Measurements from ENCODE around the gene MAX. TPM values are rescaled to one million over a fixed set of nuclear protein-coding genes. Genes with fewer than 3 reads are reported as not detected.

MAX gene
- 100 to 1,000 TPM in 1 of 2 donors, 10 to 100 TPM in 1; 95.5 to 137 TPM for total RNA-seq
- long read RNA-seq, partial matches to known transcripts: 1 of 13 reads
- long read RNA-seq, other reads (novel, unspliced or antisense): 8 of 13 reads

DNA sequence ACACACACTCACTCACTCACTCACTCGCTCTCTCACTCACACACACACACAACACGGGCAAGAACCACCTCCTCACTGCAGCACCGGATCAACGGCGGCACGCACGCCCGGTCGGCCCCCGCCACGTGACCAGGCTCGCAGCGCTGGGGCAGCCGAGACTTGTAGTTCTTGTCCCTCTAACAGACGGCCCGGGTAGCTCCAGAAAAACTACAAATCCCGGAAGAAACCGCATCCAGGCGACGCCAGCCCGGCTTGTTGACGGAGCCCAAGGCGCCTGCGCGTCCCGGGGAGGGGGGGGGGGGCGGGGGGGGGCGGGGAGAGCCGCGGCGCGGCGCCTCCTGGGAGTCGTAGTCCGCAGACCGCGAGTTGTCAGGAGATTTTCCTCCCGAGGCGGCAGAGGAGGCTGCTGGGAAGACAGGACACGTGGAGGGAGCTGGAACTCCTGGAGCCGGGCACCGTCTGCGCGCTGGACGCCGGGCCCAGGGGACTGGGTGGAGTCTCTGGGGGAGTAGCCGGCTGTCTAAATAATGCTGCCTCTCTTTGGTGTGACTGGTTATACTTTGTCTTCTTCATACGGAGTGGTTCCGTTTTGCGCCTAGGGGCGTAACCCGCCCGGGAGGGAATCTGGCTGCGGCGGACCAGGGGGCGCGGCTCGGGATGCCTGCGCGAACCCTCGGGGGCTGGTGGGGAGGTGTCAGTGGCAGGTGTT, at the start of gene MAX:
MAX (minus strand) TSS at position 77 of the 709 bp plus-strand sequence. CDS start 178 bp downstream, outside the sequence.
- ATAC-seq (peak; percentile 85), DNase-seq (peak; percentile 97 to 99)
- intact Hi-C loops (cut with DNase I, micrococcal nuclease): no loop called here

DNA sequence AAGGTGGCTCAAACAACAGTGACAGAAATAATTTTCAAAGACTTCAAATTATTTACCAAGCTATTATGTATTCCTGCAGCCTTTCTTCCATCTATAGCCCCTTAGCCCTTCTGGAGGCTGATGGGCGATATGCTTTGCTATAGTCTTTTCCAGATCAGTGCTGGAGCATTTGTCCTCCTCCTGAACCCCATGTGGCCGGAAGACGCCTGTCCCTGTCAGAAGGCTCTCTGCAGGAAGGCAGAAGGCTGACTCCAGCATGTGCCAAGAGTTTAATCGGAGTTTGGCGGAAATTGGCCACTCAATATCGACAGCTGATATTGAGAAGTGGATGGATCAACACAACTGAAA, 49.3 kb upstream of the MAX start:
- intact Hi-C loops (cut with DNase I, micrococcal nuclease): no loop called here
- ATAC-seq (no peak), DNase-seq (no peak)

- no peak for DNase-seq
- ATAC-seq: no peak
- intact Hi-C loops (cut with DNase I, micrococcal nuclease): no loop called here
Measured at GRCh38 chr14:65150898-65151608, 48.7 kb upstream of the MAX start.

DNA sequence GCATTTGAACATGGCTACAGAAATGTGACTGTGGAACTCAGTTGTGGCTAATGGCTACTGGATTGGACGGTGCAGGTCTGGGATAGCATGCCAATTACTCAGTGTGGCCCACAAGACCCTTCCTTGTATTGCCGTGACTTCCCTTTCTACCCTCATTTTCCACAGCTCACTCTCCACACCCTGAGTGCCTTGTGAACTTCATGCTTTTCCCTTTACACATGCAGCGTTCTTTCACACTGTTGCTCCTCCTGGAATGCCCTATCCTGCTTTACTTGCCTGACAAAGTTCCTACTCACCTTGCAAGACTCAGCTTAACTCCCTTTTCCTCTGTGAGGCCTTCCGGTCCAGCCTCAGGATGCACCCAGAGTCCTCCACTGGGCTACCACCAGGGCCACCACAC, 46.8 kb upstream of the MAX start:
- no peak for DNase-seq
- intact Hi-C loops (cut with DNase I, micrococcal nuclease): no loop called here
- ATAC-seq: no peak

DNA sequence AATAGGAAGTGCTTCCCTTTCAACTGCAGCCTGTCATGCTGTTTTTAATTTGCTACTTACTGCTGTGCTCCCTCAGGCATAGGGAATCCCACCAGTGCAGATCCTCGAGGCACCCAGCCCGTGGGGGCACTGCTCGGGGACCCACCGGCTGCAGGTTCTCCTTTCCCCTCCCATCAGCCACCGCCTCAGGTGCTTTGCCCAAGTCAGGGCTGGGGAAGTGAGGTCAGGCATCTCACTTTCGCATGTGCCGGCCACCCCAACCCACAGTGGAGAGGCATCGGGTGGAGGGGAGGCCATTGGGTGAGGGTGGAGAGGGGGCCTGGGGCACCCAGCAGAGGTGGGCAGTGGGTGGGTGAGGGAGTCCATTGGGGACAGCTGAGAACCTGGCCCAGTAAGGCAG, 41.9 kb upstream of the MAX start:
- no peak for ATAC-seq
- intact Hi-C loops (cut with DNase I, micrococcal nuclease): no loop called here

DNA sequence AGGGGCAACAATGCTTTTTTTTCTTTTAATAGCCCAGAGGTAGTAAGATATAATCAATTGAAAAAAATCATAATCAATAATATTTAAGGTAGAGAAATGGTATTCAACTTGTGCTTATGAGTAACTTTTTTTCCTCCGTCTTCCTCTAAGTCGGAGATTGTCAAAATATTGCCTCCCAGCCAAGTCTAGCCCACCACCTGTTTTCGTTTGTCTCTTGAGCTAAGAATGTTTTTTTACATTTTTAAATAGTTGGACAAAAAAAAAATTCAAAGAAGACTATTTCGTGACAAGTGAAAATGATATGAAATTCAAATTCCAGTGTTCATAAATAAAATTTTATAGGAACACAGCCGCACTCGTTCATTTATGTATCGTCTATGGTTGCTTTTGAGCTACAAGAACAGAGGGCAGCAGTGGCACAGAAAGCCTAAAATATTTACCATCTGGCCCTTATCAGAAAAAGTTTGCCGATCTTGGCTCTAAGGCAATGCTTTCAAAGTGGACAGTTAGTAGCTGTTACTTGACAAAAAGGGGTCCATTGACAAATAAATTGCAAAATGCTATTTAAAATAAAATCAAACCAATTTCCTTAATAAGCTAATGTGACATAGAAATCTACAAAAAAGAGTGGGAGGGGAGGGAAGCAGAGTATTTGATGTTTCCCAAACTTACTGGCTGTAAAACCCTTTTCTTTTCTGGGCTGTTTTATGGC, 40.8 kb upstream of the MAX start:
- DNase-seq (no peak), ATAC-seq (no peak)
- intact Hi-C loops (cut with DNase I, micrococcal nuclease): no loop called here

More for the DNA sequence above, 41.9 kb upstream of the MAX start:
- no peak for DNase-seq

GRCh38 chr14:65142429-65142828, 40.1 kb upstream of the MAX start:
- intact Hi-C loops (cut with DNase I, micrococcal nuclease): no loop called here
- no peak for DNase-seq
- ATAC-seq: no peak

DNA sequence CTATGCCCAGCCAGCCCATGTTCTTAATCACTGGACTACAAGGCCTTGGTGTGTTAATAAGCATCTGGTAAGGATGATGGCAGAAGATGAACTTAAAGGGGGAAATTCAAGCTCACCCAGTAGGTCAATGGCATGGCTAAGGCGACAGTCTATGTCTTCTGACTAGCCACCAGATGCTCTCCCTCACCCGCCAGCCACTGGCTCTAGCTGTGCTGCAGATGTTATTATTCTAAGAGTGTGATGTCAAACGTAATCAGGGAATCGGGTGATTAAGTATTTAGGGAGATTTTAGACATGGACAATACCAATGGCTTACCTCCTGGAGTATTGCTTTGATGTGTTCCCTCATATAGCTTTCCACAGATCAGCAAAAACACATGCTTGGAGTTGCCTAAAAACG, 39.2 kb upstream of the MAX start:
- DNase-seq: no peak
- intact Hi-C loops (cut with DNase I, micrococcal nuclease): no loop called here
- ATAC-seq: no peak

DNA sequence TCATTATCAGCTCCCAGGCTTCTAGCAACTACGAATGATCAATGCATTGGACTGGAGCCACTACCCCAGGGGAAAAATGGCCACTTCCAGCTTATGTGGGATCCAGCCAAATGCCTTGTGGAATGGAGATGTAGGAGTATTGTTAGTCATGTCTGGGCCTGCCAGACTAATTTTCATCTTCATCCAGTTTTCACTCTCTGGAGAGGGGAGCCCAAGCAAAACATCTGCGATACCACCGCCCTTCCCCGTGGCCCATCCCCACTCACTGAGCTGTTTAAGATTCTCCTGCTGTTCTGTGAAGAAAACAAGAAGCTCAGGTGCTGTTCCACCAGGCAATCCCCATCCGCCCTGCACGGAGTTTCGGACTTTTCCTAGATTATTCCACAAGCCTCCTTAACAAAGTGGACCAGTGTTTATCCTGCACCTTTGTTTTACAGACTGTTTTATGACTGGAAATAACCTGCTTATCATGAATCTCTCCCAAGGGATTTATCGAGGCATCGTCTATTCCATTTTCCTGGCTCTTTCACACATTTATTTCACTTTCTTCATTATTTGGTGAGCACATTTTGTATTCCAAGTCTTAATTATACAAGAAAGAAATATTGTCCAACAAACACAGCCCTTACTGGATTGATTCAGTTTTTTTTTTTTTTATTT, 35.5 kb upstream of the MAX start:
- intact Hi-C loops (cut with DNase I, micrococcal nuclease): no loop called here
- no peak for DNase-seq
- peak; percentile 45 for ATAC-seq

DNA sequence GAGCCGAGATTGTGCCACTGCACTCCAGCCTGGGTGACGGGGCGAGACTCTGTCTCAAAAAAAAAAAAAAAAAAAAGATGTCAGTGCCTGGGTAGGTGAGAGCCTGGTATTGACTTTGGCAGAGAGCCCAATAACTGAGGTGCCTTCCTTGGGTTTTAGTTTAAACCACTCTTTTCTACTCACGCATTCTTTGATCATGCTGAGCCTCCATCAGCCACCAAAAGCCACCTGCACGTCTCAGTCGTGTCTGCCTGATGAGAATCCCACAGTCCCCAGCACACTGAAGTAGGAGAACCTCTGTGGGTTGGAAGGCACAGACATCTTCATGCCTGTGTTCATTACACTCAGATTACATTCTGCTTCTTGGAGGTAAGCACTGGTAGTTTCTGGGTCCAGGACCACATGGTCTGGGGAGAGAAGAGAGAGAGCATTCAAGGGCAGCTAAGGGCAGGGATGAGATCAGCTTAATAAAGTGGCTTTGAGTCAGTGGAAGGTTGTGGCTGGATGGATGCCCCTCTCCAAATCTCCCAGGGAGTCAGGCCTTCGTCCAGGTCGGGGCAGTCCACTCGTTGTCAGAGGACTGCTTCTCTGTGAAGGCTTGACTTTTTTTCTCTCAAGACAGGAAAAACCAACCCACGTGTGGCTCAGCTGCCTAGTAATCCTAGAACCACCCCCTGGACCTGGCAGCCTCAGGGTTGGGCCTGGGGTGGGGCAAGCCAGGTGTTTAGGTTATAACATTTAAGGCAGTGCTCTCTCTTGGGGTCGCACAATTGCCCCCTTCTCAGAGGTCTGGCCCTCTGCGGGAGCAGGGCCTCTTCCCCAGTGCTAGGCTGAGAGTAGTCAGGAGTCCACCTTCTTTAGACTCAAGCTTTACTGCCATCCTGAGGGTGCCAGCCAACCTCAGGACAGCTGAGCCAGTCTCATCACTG, 32.6 kb upstream of the MAX start:
- DNase-seq (peak; percentile 40 to 43), ATAC-seq (peak; percentile 26)

DNA sequence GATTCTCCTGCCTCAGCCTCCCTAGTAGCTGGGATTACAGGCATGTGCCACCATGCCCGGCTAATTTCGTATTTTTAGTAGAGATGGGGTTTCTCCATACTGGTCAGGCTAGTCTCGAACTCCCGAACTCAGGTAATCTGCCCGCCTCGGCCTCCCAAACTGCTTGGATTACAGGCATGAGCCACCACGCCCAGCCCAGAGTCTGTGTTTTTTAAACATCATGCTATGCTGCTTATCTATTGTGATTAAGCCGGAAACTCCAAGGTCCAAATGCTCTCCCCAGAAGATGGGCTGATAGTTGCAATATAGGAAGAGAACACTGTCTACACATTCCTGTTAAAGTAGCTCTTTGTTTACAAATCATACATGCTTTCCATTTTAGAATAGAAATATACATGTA, 30.5 kb upstream of the MAX start:
- intact Hi-C loops (cut with DNase I, micrococcal nuclease): no loop called here
- ATAC-seq: peak; percentile 54
- DNase-seq: peak; percentile 62 to 71

More for the DNA sequence above, 32.6 kb upstream of the MAX start:
- intact Hi-C loops (cut with DNase I, micrococcal nuclease): no loop called here

DNA sequence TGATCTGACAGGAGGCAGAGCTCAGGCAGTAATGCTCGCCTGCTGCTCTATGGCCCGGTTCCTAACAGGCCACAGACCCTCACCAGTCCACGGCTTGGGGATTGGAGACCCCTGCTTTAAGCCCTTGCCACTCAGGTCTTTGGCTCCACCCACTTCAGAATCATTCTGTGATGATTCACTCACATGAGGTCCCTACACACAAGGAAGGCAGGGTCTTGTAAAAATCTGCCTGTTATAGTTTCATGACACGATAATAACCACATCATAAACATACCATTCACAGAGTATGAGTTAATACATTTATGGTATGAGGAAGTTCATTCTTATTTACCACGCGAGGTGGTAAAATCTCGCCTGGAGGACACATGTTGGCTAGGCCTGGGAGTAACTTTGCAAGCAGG, 29.0 kb upstream of the MAX start:
- ATAC-seq (peak; percentile 89), DNase-seq (peak; percentile 28 to 69)
- intact Hi-C loops (cut with DNase I, micrococcal nuclease): no loop called here

DNA sequence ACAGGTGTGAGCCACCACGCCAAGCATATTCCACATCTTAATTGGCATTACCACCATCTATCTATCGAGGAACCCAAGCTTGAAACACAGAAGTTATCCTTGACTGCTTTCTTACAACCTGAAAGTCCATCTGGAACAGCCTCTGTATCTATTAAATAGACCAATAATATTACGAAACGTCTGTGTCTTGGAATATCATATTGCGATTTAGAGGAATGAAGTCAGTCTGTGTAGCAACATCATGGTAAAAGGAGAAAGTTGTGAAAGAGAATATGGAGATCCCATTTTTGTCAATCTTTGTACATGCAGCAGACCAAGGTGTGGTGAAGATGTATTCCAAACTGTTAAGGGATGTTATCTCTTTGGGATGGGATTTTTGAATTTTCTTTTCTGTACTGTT, 25.8 kb upstream of the MAX start:
- intact Hi-C loops (cut with DNase I, micrococcal nuclease): no loop called here
- ATAC-seq: no peak
- DNase-seq: no peak

DNA sequence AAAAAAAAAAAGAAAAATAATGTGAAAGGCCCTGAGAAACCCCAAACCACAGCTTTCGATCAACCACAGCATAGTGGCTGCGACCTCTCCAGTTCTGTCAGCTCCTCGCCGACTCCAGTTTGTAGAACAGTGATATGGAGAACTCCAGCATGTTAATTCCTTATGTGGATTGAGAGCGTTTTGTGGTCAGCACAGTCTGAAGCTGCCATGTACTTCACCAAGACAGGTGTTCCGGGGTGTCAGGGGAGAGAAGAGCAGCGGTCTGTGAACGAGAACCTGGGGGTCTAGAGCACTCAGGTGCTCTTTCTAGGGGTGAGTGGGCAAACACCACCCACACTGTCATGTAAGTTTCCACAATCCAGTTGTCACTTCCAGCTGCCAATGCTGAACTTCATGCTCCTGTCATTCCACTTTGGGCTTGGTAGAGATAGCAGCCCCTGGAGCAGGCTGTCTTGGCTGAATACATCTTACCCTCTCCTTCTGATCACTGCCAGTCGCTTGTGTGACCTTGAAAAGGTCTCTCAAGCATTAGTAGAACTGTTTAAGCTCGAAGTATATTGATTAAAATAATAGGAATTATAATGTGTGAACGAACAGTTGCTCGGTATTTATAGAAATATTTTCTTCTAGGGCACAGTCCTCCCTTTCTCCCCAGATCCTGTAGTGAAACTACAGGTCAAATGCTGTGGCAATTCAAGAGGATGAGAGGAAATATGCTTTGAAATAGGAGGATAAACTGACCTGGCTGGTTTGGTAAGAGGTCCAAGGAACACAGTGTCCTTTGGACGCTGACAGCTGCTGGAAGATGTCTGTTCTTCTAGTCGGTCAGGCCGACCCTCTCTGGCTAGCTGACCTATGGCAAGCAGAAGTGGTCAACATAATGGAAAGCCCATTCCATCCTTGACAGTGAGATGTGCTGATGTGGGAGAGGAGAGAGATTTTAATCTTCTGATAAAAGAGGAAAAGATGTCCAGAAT, 15.7 kb upstream of the MAX start:
- intact Hi-C loops (cut with DNase I, micrococcal nuclease): no loop called here
- ATAC-seq: no peak
- no peak for DNase-seq

DNA sequence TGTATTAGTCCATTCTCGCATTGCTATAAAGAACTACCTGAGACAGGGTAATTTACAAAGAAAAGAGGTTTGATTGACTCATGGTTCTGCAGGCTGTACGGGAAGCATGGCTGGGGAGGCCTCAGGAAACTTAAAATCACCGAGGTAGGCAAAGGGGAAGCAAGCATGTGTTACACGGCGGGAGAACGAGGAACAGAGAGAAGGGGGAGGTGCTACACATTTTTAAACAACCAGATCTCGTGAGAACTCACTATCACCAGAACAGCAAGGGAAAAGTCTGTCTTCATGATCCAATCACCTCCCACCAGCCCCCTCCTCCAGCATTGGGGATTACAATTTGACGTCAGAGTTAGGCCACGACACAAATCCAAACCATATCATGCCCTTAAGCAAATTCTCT, 13.3 kb upstream of the MAX start:
- ATAC-seq: no peak
- intact Hi-C loops (cut with DNase I, micrococcal nuclease): no loop called here
- DNase-seq: no peak

DNA sequence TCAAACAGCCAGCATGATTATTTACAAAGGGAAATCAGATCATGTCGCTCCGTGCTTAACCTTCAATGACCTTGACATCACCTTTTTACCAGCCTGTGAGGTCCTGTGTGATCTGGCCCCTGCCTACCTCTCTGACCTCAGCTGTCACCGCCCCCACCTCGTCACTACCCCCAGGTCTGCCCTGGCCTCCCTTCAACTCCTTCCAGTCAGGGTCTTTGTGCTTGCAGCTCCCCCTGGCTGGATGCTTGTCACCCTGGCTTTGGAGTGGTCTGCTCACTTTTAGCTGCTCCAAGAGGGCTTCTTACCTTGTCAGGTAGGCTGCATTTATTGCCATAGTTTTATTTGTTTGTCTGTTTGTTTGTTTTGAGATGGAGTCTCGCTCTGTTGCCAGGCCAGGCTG, 8.2 kb upstream of the MAX start:
- no peak for ATAC-seq

DNA sequence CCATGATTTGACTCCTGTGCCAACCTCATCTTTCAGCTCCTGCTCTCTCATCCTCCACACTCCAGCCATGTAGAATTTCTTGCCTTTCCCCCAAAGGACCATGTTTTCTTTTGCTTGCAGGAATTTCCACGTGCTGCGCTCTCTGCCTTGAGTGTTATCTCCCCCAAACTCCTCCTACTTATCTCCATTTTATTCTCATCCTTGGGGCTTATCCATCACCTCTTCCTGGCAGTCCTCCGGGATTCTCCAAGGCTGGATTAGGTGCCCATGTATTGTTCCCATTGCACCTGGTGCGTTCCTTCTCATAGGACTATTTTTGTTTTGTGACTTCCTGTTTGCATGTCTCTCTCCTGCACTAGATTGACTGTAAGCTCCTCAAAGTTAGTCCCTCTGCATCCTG, 7.0 kb upstream of the MAX start:
- intact Hi-C loops (cut with DNase I, micrococcal nuclease): no loop called here
- ATAC-seq (no peak), DNase-seq (no peak)

More for the DNA sequence above, 8.2 kb upstream of the MAX start:
- intact Hi-C loops (cut with DNase I, micrococcal nuclease): no loop called here
- no peak for DNase-seq
